Measurements from ENCODE around the gene KIF5C.

Gene KIF5C

GRCh38 chr2:148876595-148877402 is 1.8 kb downstream of the KIF5C start:
- Histone ChIP-seq H3K27me3 (ENCODE audit: control insufficient read depth in 1 of 2, insufficient read depth in 1 of 2, low read length in 2 of 2) (peaks cover 46 to 47% of the 10 kb centered on the region in 2 experiments), H2BK12ac (ENCODE audit: low read length in 2 of 2) (no peak overlapping the region), H4K91ac (ENCODE audit: low read length) (no peak overlapping the region), H4K8ac (ENCODE audit: low read length) (no peak overlapping the region), H3K4me2 (ENCODE audit: low read length, poor library complexity, severe bottlenecking) (no peak overlapping the region), H3K9ac (ENCODE audit: low read length) (no peak overlapping the region), H3K23ac (ENCODE audit: low read length in 2 of 2) (no peak overlapping the region), H3K18ac (ENCODE audit: low read depth in 1 of 2, low read length in 2 of 2) (no peak overlapping the region), H3K4me3 (ENCODE audit: insufficient read depth in 1 of 2, low read depth in 1 of 2, low read length in 2 of 2) (no peak overlapping the region), H2BK15ac (ENCODE audit: low read depth, poor library complexity, severe bottlenecking) (no peak overlapping the region), H3K36me3 (ENCODE audit: control insufficient read depth in 1 of 2, insufficient read depth in 2 of 2, low read depth in 1 of 2, low read length in 2 of 2) (no peaks in the 10 kb centered on the region), H2BK5ac (ENCODE audit: low read depth, low read length, poor library complexity, severe bottlenecking) (no peak overlapping the region), H2AK5ac (ENCODE audit: low read length, severe bottlenecking) (no peak overlapping the region), H3K79me1 (replicated peaks; ENCODE audit: low read length, poor library complexity, severe bottlenecking) (no peaks in the 10 kb centered on the region), H3K27ac (ENCODE audit: low read length, poor library complexity, severe bottlenecking) (no peak overlapping the region), H3K4ac (ENCODE audit: low read depth in 1 of 2, low read length in 2 of 2) (no peak overlapping the region), H3K9me3 (ENCODE audit: control insufficient read depth, low read length) (peaks cover 7% of the 10 kb centered on the region), H2BK120ac (ENCODE audit: low read depth, low read length) (no peak overlapping the region), H3K4me1 (ENCODE audit: control insufficient read depth, insufficient read depth, low read depth, low read length) (peaks cover 17% of the 10 kb centered on the region), H2AFZ (ENCODE audit: low read depth, low read length) (no peak overlapping the region), H3K14ac (ENCODE audit: low read length in 2 of 2) (no peak overlapping the region)
- WGBS, result 14% methylated on average over 31 of the region's 34 CpGs
- no peak for DNase-seq

DNA sequence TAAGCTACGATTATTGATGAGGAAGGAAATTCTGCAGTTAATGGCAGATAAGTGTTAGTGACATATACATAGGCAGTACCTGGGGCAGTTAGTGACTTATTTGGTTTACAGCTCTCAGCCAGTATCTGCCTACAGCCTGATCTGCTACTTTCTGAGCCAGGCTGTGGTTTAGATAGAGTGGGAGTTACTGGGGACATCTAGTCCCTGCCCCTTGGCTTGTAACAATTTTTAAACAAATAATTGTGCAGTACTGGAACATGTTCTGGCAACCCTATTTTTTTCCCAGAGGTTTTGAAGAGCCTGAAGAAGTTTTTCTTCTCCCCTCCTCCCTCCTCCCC is 2.3 kb downstream of the KIF5C start:
- H3K27me3 ChIP-seq (ENCODE audit: control insufficient read depth in 1 of 2, insufficient read depth in 1 of 2, low read length in 2 of 2), result peaks cover 50% of the 10 kb centered on the region in 2 experiments
- WGBS, result 75% methylated on average over 1 of the region's 1 CpG
- H3K14ac ChIP-seq (ENCODE audit: low read length in 2 of 2), result no peak overlapping the region

GRCh38 chr2:148880636-148881035 is 5.6 kb downstream of the KIF5C start:
- no peak overlapping the region for H3K23ac ChIP-seq (ENCODE audit: low read length in 2 of 2)
- peaks cover 7% of the 10 kb centered on the region for H3K9me3 ChIP-seq (ENCODE audit: control insufficient read depth, low read length)
- H4K8ac ChIP-seq (ENCODE audit: low read length), result no peak overlapping the region
- no peak overlapping the region for H3K4me3 ChIP-seq (ENCODE audit: insufficient read depth in 1 of 2, low read depth in 1 of 2, low read length in 2 of 2)
- no peak overlapping the region for H2BK12ac ChIP-seq (ENCODE audit: low read length in 2 of 2)
- H2AK5ac ChIP-seq (ENCODE audit: low read length, severe bottlenecking), result no peak overlapping the region
- H2BK15ac ChIP-seq (ENCODE audit: low read depth, poor library complexity, severe bottlenecking), result no peak overlapping the region
- H3K36me3 ChIP-seq (ENCODE audit: control insufficient read depth in 1 of 2, insufficient read depth in 2 of 2, low read depth in 1 of 2, low read length in 2 of 2), result no peaks in the 10 kb centered on the region
- H3K9ac ChIP-seq (ENCODE audit: low read length), result no peak overlapping the region
- H2BK5ac ChIP-seq (ENCODE audit: low read depth, low read length, poor library complexity, severe bottlenecking), result no peak overlapping the region
- peaks cover 32 to 40% of the 10 kb centered on the region in 2 experiments for H3K27me3 ChIP-seq (ENCODE audit: control insufficient read depth in 1 of 2, insufficient read depth in 1 of 2, low read length in 2 of 2)
- H3K14ac ChIP-seq (ENCODE audit: low read length in 2 of 2), result no peak overlapping the region
- H4K91ac ChIP-seq (ENCODE audit: low read length), result no peak overlapping the region
- H3K79me1 ChIP-seq (replicated peaks; ENCODE audit: low read length, poor library complexity, severe bottlenecking), result no peaks in the 10 kb centered on the region
- H3K4me1 ChIP-seq (ENCODE audit: control insufficient read depth, insufficient read depth, low read depth, low read length), result peaks cover 9% of the 10 kb centered on the region
- no peak overlapping the region for H3K27ac ChIP-seq (ENCODE audit: low read length, poor library complexity, severe bottlenecking)
- H2AFZ ChIP-seq (ENCODE audit: low read depth, low read length), result no peak overlapping the region
- WGBS, result 78% methylated on average over 2 of the region's 2 CpGs
- H3K4me2 ChIP-seq (ENCODE audit: low read length, poor library complexity, severe bottlenecking), result no peak overlapping the region
- H3K4ac ChIP-seq (ENCODE audit: low read depth in 1 of 2, low read length in 2 of 2), result no peak overlapping the region
- no peak for DNase-seq
- no peak overlapping the region for H3K18ac ChIP-seq (ENCODE audit: low read depth in 1 of 2, low read length in 2 of 2)
- H2BK120ac ChIP-seq (ENCODE audit: low read depth, low read length), result no peak overlapping the region

More for the DNA sequence above, 2.3 kb downstream of the KIF5C start:
- DNase-seq, result no peak
- Histone ChIP-seq H3K23ac (ENCODE audit: low read length in 2 of 2) (no peak overlapping the region), H3K27ac (ENCODE audit: low read length, poor library complexity, severe bottlenecking) (no peak overlapping the region), H3K9ac (ENCODE audit: low read length) (no peak overlapping the region), H2BK5ac (ENCODE audit: low read depth, low read length, poor library complexity, severe bottlenecking) (no peak overlapping the region), H3K4me3 (ENCODE audit: insufficient read depth in 1 of 2, low read depth in 1 of 2, low read length in 2 of 2) (no peak overlapping the region), H3K4me1 (ENCODE audit: control insufficient read depth, insufficient read depth, low read depth, low read length) (peaks cover 17% of the 10 kb centered on the region), H3K9me3 (ENCODE audit: control insufficient read depth, low read length) (peaks cover 7% of the 10 kb centered on the region), H2BK12ac (ENCODE audit: low read length in 2 of 2) (no peak overlapping the region), H2BK15ac (ENCODE audit: low read depth, poor library complexity, severe bottlenecking) (no peak overlapping the region), H3K4me2 (ENCODE audit: low read length, poor library complexity, severe bottlenecking) (no peak overlapping the region), H2AFZ (ENCODE audit: low read depth, low read length) (no peak overlapping the region), H3K79me1 (replicated peaks; ENCODE audit: low read length, poor library complexity, severe bottlenecking) (no peaks in the 10 kb centered on the region), H4K91ac (ENCODE audit: low read length) (no peak overlapping the region), H3K18ac (ENCODE audit: low read depth in 1 of 2, low read length in 2 of 2) (no peak overlapping the region), H3K36me3 (ENCODE audit: control insufficient read depth in 1 of 2, insufficient read depth in 2 of 2, low read depth in 1 of 2, low read length in 2 of 2) (no peaks in the 10 kb centered on the region), H3K4ac (ENCODE audit: low read depth in 1 of 2, low read length in 2 of 2) (no peak overlapping the region), H2BK120ac (ENCODE audit: low read depth, low read length) (no peak overlapping the region), H2AK5ac (ENCODE audit: low read length, severe bottlenecking) (no peak overlapping the region), H4K8ac (ENCODE audit: low read length) (no peak overlapping the region)

GRCh38 chr2:148882051-148882450 is 7.0 kb downstream of the KIF5C start:
- no peak overlapping the region for H4K91ac ChIP-seq (ENCODE audit: low read length)
- H3K36me3 ChIP-seq (ENCODE audit: control insufficient read depth in 1 of 2, insufficient read depth in 2 of 2, low read depth in 1 of 2, low read length in 2 of 2), result no peaks in the 10 kb centered on the region
- no peak overlapping the region for H3K4ac ChIP-seq (ENCODE audit: low read depth in 1 of 2, low read length in 2 of 2)

More at GRCh38 chr2:148882051-148882450, 7.0 kb downstream of the KIF5C start:
- no peak overlapping the region for H3K9ac ChIP-seq (ENCODE audit: low read length)
- no peak overlapping the region for H3K4me2 ChIP-seq (ENCODE audit: low read length, poor library complexity, severe bottlenecking)
- H3K4me3 ChIP-seq (ENCODE audit: insufficient read depth in 1 of 2, low read depth in 1 of 2, low read length in 2 of 2), result no peak overlapping the region
- H3K27ac ChIP-seq (ENCODE audit: low read length, poor library complexity, severe bottlenecking), result no peak overlapping the region
- H3K79me1 ChIP-seq (replicated peaks; ENCODE audit: low read length, poor library complexity, severe bottlenecking), result no peaks in the 10 kb centered on the region
- H3K27me3 ChIP-seq (ENCODE audit: control insufficient read depth in 1 of 2, insufficient read depth in 1 of 2, low read length in 2 of 2), result peaks cover 30 to 42% of the 10 kb centered on the region in 2 experiments
- H3K23ac ChIP-seq (ENCODE audit: low read length in 2 of 2), result no peak overlapping the region
- 52% methylated on average over 9 of the region's 9 CpGs for WGBS
- no peak for DNase-seq
- no peak overlapping the region for H2BK12ac ChIP-seq (ENCODE audit: low read length in 2 of 2)
- H3K4me1 ChIP-seq (ENCODE audit: control insufficient read depth, insufficient read depth, low read depth, low read length), result no peaks in the 10 kb centered on the region
- no peak overlapping the region for H2BK5ac ChIP-seq (ENCODE audit: low read depth, low read length, poor library complexity, severe bottlenecking)
- H4K8ac ChIP-seq (ENCODE audit: low read length), result no peak overlapping the region
- no peak overlapping the region for H3K18ac ChIP-seq (ENCODE audit: low read depth in 1 of 2, low read length in 2 of 2)
- H2AFZ ChIP-seq (ENCODE audit: low read depth, low read length), result no peak overlapping the region
- H3K9me3 ChIP-seq (ENCODE audit: control insufficient read depth, low read length), result peaks cover 7% of the 10 kb centered on the region
- no peak overlapping the region for H2AK5ac ChIP-seq (ENCODE audit: low read length, severe bottlenecking)
- H3K14ac ChIP-seq (ENCODE audit: low read length in 2 of 2), result no peak overlapping the region
- H2BK15ac ChIP-seq (ENCODE audit: low read depth, poor library complexity, severe bottlenecking), result no peak overlapping the region
- no peak overlapping the region for H2BK120ac ChIP-seq (ENCODE audit: low read depth, low read length)

All from mesenchymal stem cell (in vitro differentiated cells and primary cell).